G401.6 (cell line): ENCODE data around the gene ZNF180.
"Not testable (repeated sequence)": the region's sequence is repeated elsewhere in the genome, so short reads cannot be mapped to it uniquely, and the experiment has no call there.

Source experiments
- FAIRE-seq: peaks from 2 replicates; lab custom pipeline; 2012; peaks lifted over from hg19 to GRCh38; lab: Jason Lieb, UNC

The ZNF180 gene

DNA sequence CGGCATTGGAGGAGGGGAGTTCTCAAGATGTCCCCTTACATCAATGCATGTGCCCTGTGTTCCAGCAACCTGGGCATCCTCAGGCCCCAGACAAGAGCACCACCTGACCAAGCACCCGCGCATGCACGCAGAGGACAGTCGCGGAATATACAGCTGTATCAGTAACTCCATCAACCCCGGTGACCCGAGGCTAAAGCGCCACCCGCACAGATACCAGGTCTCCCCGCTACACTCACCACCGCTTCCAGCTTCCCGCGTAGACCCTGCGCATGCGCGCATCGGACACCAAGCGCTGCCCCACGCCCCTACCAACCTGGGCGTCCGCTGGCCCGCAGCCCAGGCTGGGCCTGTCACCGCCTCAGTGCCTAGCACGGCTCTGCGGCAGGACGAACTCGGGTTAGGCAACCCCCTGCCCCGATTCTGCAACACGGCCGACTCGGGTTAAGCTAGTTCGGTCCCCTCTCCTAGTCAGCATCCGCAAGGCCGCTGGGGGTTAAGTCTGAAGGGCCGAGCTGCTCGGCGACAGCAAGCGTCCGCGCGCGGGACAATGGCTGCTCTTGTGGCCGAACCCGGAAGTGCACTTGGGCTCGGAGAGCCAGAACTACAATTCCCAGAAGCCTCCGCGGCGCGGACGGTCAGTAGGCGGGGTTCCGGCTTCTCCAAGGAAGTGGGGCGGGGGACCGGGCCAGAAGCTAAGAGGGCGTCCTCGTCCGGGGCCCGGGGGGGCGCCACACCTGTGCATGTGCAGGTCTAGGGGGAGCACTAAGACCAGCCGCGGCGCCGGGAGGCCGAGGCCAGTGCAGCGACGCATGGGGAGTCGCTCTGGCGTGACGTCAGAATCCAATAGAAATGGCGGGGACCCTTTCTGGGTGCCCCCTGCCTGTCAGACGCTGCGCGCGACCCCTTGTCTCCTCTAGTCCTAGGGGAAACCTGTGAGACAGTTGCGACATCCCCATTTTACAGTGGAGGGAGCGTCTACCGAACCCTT is at the start of gene ZNF180:
ZNF180 (minus strand) TSS at position 561 of the 988 bp plus-strand sequence. CDS start 3,188 bp downstream, outside the sequence.
- peak; percentile 82 for FAIRE-seq

DNA sequence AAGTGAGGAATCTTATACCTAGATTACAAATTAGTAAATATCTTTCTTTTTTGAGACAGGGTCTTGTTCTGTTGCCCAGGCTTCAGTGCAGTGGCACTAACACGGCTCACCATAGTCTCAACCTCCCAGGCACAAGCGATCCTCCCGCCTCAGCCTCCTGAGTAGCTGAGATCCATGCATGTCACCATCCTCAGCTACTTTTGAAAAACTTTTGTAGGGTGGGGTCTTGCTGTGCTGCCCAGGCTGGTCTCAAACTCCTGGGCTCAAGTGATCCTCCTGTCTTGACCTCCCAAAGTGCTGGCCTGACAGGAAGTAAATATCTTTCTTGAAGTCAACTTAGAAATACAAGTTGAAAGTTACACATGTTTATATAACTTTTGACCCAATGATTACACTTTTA is 49.2 kb upstream of the ZNF180 start:
- no peak for FAIRE-seq

DNA sequence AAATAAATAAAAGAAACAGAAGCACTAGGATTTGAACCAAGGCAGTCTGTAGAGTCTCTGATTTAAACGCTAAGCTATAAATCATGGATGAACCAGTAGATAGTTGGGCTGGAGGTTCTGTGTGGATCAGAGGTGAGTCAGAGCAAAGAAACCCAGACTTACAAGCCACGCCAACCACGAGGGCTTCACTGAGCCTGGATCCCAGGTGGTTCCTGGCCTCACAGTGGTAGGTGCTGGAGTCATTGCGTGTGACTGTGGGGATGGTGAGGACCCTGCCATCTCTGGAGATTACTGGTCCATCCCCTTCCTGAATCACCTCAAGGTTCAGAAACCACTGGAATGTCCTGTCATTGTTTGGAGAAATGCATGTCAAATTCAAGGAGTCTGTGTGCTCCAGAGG is 48.4 kb upstream of the ZNF180 start:
- FAIRE-seq: no peak

DNA sequence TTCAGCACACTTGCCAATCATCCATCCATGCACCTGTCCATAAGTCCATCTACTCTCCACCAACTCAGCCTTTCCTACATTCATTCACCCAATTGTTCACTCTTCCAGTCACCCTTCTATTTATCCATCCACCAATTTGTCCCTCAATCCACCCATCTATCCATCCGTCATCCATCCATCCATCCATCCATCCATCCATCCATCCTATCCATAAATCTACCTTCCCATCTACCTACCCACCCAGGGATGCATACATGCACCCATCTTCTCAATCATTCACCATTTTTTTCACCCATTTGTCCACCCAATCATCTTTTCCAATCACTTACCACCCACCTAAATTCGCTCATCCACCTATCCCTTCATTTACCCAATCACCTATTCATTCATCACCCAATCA is 43.7 kb upstream of the ZNF180 start:
- FAIRE-seq: no peak

DNA sequence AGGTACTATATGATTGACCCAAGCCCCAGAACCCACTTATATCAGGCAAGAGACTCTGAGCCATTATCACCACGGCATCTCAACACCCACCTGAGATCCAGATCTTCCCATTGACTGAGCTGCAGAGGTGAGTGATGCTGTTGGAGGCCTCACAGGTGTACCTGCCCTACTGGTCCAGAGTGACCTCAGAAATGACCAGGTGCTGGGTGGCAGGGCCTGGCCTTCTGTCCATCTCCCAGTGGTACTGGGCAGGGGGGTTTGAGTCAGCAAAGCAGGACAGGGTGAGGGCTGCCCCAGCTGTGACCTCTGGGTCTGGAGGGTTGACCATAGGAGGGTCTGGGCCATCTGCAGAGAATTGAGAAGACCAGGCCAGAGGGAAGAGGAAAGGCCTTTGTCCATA is 42.3 kb upstream of the ZNF180 start:
- FAIRE-seq: no peak

DNA sequence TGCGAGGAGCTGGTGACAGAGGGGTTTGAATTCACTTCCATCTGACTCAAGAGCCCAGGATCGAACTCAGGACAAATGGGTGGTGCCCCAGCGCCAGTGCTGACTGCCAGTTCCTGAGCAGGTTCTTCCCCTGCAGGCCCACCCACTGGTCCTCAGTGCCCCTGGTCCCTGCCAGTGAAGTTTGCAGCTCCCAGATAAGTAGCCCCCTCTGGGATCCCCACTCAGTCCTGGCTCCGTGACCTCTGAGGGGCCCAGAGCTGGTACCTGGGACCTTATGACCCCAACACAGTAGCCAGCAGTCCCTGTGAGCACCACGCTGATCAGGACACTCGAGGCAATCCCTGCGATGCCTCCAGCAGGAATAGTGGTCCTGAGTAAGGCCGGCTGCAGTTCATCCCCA is 40.4 kb upstream of the ZNF180 start:
- no peak for FAIRE-seq

DNA sequence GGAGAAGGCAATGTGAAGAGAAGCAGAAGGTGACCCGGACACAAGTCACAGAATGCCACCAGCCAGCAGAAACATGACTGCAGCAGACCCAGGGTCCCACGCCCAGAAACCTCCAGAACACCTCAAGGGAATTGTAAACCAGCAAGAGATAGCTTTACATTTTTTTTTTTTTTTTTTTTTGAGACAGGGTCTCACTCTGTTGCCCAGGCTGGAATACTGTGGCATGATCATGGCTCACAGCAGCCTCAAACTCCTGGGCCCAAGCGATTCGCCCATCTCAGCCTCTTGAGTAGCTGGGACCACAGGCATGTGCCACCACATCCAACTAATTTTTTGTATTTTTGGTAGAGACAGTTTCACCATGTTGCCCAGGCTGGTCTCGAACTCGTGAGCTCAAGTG is 39.7 kb upstream of the ZNF180 start:
- FAIRE-seq: no peak

DNA sequence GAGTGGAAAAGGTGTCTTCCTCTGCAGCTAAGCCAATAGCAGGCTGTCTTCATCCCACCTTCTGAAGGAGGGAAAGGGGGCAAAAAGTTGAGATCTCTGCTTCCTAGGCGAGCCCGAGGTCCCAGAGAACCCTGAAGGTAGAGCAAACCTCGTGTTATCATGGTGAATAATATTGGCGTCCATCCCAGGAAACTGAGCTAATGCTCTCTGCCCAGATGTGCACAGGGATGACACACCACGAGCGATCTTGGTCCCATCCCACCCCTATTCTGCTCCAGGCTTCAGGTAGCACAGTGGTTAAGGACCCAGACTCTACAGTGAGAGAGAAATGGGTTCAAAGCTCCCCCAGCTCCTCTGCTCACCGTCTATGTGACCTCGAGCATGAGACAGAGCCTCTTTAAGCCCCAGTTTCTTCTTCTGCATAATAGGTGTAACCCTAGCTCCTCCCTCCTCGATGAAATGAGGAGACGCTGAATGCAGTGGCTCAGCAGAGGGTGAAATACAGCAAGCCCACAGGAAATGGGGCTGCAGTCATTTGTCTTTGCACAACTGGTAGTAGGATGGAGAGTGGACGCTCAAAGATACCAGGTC is 39.0 kb upstream of the ZNF180 start:
- no peak for FAIRE-seq

DNA sequence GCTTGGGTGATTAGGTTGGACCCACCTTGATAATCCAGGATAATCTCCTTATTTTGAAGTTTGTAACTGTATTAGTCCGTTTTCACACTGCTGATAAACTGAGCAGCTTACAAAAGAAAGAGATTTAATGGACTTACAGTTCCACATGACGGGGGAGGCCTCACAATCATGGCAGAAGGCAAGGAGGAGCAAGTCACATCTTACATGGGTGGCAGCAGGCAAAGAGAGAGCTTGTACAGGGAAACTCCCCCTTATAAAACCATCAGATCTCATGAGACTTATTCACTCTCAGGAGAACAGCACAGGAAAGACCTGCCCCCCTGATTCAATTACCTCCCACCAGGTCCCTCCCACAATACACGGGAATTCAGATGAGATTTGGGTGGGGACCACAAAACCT is 35.0 kb upstream of the ZNF180 start:
- not testable (repeated sequence) for FAIRE-seq

DNA sequence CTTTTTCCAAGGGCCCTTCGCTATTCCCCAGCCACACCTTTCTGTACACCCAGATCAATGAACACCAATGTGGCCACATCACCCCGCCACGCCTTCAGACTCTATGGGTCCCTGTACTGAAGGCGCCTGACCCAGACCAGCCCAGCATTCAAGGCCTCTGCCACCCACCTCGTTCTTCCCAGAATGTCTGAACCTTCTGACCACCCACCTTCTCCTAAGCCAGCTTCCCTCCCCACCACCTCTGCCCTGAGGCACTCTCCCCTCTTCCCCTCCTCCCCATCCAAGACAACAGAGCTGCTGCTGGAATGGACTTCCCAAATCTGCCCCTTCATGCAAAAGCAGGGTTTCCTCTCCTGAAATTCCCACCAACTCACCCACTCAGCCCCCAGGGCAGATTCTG is 32.5 kb upstream of the ZNF180 start:
- FAIRE-seq: no peak

DNA sequence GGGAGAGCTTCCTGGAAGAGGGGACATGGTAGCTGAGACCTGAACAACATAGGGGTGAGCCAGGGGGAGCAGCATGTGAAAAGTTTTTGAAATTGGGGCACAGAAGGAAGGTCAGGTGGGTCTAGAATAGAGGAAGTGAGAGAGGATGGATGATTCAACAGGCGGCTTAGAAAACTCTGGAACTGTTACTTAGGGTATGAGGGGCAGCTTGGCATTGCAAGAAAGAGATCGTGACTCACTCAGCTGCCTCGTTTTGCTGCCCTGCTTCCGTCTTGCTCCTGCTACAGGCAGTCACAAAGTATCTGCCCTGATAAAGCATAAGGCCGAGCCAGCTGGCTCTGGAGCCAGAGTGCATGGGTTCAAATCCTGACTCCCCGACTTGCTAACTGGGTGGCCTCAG is 30.5 kb upstream of the ZNF180 start:
- no peak for FAIRE-seq

DNA sequence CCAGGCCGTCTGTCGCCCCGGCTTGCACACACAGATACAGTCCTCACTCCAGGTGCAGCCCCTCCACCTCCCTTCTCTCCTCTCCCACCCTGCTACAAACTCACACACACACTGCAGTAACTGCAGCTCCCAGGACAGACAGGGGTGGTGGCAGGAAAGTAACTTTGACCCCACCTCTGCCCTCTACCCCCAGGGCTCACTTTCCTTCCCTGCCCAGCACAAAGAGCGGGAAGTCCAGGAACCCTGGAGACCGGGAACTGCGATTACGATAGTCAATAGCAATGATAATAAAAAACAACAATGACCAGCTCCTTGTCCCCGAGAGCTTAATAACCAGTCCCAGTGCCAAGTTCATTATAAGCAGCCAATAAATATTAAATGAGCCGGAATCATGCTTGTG is 29.2 kb upstream of the ZNF180 start, which contains the start of gene CEACAM20:
CEACAM20 (minus strand) TSS at position 140 of the 400 bp plus-strand sequence. CDS start 166 bp downstream, outside the sequence.
- no peak for FAIRE-seq

DNA sequence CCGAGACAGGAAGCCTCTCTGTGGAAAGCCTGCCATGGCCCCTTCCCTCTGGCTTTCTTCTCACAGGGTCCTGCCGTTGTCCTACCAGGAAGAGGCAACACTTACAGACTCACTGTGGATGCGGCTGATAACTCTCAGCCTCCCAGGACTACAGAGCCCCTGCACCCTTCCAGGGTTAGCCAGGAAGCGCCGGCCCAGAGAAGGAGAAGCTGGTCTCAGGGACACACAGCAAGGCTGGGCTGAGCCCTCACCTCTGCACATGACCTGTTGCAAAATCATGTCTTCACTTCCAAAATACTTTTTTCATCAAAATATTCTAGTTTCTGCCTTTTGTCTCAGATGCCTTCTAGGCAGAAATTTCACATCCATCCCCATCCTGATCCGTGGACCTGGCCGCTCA is 27.2 kb upstream of the ZNF180 start:
- no peak for FAIRE-seq

DNA sequence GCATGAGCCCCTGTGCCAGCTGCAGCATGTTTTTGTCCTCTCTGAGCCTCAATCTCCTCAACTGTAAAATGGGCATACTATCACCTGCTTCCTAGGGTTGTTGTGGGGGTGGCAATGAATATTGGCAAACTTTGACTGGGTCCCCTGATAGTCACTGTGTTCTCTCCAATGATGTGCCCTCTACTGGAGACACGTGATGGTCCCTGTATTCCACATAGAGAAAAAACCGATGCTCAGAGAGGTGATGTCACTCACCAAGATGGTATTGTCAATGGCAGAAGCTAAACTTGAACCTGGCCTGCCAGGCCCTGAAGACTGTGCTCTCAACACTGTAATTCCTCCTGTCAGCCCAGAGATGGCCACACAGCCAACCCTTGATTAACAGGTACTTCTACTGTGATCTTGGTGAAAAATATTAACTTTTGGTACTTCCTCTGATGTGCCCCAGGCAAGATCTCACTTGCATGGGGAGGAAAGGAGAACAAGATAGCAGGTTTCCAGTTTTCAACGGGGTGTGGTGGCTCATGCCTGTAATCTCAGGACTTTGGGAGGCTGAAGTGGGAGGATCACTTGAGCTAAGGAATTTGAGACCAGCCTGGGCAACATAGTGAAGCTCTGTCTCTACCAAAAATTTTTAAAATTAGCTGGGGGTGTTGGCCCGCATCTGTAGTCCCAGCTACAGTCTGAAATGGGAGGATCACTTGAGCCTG is 25.6 kb upstream of the ZNF180 start:
- no peak for FAIRE-seq

DNA sequence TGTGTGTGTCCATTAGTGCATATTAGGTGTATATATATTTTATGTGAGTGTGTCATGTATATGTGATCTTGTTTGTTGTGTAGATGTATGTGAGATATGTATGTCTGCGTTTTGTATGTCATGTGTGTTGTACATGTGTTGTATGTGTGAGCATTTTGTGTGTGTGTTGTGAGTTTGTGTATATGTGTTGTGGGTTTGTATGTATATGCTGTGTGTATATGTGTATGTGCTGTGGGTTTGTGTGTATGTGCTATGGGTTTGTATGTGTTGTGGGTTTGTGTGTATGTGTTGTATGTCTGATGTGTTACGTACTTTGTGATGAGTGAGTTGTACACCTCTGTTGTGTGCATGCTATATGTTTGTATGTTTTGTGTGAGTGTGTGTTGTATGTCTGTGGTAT is 21.0 kb upstream of the ZNF180 start:
- no peak for FAIRE-seq

DNA sequence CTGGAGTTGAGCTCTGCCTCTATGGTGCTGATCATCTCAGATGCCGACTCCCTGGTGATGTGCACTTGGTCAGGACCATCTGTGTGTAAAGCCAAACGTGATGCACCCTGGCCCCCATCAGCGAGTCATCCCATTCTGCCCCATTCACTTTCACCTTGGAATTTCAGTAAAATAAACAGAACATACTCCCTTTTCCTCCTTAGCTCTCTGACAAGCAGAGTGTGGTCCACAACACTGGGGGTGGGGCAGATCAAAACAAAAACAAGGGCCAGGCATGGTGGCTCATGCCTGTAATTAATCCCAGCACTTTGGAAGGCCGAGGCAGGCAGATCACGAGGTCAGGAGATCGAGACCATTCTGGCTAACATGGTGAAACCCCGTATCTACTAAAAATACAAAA is 16.8 kb upstream of the ZNF180 start:
- FAIRE-seq: no peak

DNA sequence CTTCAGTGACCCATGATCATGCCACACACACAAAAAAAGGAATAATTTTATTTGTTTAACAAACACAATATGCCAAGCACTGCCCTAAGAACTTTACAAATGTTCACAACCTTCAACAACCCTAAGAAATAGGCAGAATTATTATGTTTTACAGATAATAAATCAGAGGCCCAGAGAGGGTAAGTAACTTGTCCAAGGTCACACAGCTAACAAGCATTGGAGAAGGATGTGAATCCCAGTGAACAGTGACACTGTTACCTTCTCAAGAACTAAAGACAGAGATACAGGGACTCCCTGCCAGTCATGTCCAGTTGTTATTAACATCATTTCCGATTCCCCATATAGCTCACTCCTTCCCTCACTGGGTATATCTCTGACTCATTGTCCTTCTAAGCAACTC is 15.6 kb upstream of the ZNF180 start:
- no peak for FAIRE-seq

DNA sequence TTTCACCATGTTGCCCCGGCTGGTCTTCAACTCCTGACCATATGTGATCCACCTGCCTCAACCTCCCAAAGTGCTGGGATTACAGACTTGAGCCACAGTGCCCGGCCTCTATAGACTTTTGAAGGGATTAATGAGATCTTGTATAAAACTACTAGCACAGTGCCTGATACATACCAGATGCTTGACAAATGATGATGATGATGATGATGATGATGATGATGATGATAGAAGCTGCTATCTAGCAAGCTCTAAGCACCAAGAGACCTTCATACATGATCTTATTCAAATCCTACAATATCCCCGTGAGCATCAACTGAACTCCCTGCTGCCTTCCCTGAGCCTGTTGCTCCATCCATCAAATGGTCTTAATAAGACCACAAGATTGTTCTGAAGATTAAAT is 14.7 kb upstream of the ZNF180 start:
- FAIRE-seq: no peak

DNA sequence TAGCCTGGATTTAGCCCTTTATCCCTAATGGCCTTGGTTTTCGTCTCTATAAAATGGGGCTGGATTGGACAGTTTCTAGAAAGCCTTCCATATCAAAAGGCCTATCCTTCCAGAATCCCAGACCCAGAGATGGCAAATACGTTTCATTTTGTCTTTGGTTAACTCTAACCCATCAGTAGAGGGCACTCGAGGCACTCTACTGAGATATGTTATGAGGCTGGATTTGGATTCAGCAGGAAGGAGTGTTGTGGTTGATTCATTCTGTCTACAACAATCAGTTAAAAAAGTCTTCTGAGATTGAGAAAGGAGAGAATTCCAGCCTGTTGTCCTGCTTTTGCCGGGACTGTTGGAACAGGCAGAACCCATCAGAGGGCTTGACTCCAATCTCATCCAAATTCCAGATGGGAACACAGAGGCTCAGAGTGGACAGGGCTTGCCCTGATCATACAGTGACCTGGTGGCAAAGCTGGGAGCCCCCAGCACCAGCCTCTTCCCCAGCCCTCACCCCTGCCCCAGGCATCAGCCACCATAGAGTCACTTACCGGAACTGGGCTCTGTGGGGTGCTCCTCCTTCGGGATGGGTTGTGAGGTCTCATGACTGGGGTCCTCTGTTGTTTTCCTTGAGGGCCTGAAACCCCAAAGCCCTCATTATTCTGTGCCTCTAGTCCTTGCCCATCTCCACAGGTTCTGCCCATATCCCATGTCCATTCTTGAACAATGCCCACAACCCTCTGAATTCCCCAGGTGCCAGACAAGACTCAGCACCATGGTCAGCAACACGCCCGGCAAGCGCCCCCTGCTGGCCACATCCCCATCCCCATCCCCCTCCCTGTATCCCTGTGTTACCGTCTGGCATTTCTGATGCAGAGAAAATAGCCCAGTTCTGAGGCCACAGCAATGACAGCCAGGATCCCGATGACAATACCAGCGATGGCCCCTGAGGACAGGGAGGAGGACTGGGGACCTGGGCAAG is 12.3 kb upstream of the ZNF180 start:
- FAIRE-seq: no peak

DNA sequence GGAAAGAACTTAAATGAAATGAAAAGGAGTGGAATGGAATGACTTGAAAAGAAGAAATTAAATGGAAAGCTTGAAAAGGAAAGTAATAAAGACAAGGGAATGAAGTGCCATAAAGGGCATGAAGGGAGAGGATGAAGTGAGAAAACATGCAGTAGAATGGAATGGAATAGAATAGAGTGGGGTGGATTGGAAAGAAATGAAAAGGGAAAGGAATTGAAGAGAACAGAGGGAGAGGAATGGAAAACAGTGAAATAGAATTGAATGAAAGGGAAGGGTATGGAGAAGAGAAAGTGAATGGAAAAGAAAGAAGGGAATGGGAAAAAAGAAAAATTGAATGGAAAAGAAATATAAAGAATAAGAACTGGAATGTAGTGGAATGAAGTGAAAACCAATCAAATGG is 9.2 kb upstream of the ZNF180 start:
- FAIRE-seq: no peak

DNA sequence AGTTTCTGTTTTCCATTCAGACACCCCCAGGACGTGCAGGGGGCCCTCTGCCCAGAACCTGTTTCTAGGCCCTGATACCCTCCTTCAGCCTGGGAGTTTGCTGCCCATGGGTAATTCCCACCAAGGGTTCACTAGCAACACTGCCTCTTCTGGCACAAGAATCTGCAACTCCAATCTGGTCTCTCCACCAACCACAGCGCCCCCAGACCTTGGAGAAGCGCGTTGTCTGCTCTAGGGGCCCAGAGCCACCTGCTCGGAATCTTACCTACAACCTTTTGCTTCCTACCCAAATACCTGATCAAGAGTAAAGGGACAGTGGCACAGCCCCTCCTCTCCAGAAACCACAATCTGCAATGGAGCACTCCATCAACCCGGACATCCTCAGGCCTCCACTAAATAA is 763 bp downstream of the ZNF180 start:
- FAIRE-seq: no peak

DNA sequence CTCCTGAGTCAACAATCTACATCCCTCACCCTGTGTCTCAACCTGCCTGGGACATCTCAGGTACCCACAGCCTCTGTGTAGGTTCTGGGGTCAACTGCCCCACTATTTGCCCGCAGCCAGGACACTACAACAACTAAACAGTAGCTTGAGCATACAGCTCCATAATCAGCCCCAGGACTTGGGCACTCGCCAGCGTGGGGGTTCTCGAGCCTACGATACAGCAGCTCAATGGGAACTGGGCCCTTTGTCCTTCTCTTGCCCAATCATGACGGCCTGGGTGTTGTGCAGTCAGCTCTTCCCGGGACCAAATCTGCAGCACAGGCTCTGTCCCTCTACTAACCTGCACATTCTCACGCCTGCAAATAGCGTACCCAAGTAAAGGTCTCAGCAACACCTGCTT is 1.3 kb downstream of the ZNF180 start:
- FAIRE-seq: no peak
